ENCODE data around the gene ETFDH. TPM values are rescaled to one million over a fixed set of nuclear protein-coding genes. Genes with fewer than 3 reads are reported as not detected.
A peak's percentile ranks its signal among the peaks of the same experiment; 100 is the strongest.
"Not testable (repeated sequence)": the region's sequence is repeated elsewhere in the genome, so short reads cannot be mapped to it uniquely, and the experiment has no call there.

The ETFDH gene
- total RNA-seq, 1 donor from 2014 or later = 19.2 TPM

DNA sequence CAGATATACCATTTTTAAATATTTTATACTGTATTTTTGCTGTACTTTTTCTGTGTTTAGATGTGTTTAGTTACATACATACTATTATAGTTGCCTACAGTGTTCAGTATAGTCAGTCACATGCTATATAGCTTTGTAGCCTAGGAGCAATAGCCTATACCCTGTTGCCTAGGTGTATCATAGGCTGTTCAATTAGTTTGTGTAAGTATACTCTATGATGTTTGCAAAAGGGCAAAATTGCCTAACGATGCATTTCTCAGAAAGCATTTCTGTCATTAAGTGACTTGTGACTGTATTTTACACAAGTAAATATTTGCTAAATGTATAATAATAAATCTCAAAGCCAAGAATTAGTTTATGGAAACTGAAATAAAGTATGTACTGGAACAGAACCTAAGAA, 9.5 kb downstream of the ETFDH start:
- DNase-seq = no peak

DNA sequence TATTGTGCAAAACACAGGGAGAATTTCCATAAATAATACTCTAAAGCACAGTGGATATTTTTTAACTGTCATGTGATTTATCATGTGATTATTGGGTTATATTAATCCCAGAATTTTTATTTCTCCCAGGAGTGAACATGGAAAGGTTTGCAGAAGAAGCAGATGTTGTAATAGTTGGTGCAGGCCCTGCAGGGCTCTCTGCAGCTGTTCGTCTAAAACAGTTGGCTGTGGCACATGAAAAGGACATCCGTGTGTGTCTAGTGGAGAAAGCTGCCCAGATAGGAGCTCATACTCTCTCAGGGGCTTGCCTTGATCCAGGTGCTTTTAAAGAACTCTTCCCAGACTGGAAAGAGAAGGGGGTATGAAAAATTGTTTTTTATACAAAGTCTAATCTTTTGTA, 10.0 kb downstream of the ETFDH start:
- DNase-seq = no peak

DNA sequence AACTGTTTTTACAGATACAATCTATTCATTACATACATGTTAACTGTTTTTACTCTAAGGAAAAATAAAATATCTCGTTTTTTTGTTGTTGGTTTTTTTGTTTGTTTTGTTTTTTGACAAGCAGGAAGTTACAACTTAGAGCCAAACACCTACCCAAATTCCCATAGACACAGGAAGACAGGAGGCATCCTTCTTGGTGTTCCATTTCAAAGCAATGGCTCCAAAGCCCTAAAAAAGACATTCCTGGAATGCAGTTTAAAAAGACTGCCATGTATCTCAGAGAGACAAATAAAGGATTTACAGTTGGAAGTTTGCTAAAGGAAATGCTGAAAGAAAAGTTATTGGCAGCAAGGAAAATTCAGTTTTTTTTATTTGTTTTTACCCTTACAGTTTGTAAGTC, 16.7 kb downstream of the ETFDH start:
- no peak for DNase-seq

DNA sequence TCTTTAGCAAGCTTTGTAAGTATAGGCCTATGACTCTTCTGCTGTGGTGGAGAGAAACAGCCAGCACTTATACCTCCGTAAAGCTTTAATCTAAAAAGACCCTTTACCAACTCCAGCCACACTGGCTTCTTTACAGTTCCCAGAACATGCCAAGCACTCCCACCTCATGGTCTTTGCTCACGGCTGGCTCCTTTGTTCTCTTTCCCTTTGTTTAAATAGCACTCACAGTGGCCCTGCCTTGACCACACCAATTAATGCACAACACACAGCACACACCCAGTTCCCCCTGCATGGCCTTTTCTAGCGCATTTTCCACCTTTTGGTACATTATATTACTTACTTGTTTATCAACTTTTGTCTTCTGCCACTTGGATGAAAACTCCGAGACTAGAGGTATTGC, 32.2 kb downstream of the ETFDH start:
- no peak for DNase-seq

- peak; percentile 41 for DNase-seq
Measured at GRCh38 chr4:158710814-158711213, 38.7 kb downstream of the ETFDH start.

GRCh38 chr4:158712622-158713021, 40.5 kb downstream of the ETFDH start:
- DNase-seq = not testable (repeated sequence)

- no peak for DNase-seq
Measured at GRCh38 chr4:158714937-158715336, 42.8 kb downstream of the ETFDH start.

DNA sequence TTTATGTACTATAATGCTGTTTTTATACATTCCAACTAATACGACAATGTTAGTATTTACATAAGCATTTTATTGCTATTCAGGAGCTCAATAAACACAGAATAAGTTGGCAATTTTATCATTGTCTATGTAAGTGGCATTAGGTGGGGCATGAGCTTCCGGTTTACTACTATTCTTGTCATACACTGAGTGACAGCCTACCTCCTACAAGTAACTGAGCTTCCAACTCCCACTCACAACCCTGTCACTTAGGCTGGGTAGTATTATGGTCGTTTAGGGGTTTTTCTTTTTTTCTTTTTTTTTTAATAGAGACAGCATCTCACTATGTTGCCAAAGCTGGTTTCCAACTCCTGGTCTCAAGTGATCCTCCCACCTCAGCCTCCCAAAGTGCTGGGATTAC, 43.7 kb downstream of the ETFDH start:
- no peak for DNase-seq

GRCh38 chr4:158721680-158722079, 49.6 kb downstream of the ETFDH start:
- DNase-seq = no peak

- peak; percentile 50 for DNase-seq
Measured at GRCh38 chr4:158722291-158722916, 50.3 kb downstream of the ETFDH start.

DNA sequence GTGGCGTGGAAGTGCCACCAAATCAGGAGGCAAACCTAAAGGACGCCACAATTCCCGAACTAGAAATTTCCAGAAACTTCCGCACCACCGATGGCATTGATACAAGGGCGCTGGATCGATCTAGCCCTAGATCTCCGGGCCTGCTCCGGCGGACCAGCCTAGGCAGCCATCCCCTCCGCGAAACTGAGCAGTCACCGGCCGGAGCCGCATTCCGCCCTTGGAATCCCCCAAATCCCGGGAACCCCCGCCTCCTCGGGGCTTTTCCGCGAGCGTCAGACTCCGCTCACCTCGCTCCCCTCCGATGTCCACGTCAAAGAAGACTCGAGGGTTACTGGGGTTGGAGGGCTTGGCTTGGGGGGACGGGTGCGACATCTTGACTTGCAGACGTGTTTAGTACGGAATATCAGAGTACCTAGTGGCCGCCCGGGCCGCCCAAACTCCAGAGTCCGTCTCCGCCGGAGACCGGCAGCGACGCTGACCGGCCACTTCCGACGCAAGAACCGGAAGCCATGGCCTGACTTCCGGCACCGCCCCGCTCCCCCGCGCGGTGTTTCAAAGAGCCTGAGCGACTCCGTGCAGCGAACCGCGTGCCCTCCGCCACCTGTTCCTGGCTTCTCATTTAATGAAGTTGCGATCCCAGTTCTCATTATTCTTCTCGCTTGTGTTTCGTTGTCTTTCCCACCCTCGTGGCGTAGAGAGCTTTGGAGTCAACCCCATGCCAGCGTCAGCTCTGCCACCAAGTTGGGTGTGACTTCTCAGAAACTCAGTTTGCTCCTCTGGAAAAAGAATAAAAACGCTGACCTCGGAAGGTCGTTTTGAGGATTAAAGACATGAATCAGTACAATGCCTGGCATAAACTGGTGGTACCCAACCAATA, 51.1 kb downstream of the ETFDH start, which contains the start of gene PPID:
Gene PPID (minus strand): TSS at position 480 of the 877 bp plus-strand sequence. CDS start 108 bp downstream, at position 372.
- DNase-seq = peak; percentile 78

DNA sequence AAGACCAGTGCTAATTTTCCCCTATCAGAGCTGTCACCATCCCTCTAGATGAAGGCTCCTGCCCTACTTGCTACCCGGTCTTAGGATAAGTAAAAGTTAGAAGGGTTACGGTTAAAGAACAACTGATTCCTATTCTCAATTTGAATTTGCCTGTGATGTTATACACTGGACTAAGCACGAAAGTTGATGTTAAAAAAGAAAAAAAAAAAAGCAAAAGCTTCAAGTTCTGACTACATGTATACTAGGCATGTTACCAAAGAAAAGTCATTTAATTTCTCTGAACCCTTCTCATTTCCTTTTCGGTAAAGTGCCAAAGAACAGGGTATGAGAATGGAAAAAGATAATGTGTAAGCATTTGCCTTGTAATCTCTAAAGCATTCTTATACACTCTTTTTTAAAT, 52.5 kb downstream of the ETFDH start:
- DNase-seq = no peak

- no peak for DNase-seq
Measured at GRCh38 chr4:158726633-158727032, 54.5 kb downstream of the ETFDH start.

GRCh38 chr4:158728236-158728635, 56.1 kb downstream of the ETFDH start:
- no peak for DNase-seq

DNA sequence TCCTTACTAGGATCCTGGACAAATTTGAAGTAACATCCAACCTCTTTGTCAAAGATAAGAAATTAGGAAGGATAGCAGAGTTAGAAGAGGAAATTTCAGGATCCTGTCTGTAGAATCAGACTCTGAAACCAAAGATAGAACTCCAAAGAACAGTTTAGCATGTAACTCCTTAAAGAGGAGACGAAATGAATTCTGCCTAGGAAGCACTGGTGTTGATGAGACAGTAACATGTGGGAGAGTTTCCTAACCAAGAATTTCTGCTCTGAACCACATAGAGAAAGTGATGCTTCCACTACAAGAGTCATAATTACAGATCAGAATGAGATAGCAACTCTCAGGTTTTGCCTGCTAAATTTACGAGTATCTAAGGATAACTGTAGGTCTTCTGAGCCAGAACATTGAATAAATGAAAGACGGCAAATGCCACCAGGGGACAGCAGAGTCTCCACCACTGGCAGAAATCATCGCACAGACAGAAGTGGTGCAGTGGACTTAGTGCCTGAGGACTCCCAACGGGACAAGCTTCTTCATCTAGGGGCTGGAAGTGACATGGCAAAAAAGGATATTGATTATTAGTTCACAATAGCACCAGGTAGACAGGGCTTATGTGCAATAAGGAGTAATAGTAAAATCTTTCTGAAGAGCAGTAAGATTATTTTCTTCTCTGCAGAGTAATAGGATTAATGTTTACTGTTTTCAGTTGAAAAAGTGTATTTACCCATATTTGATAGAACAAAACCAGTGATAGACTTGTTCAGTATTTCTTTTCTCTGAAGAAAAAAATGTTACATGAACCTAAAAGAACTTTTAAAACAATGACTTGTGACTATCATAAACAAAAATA, 57.8 kb downstream of the ETFDH start:
- peak; percentile 85 for DNase-seq

GRCh38 chr4:158738866-158739265, 66.8 kb downstream of the ETFDH start:
- no peak for DNase-seq

- no peak for DNase-seq
Measured at GRCh38 chr4:158739600-158739999, 67.5 kb downstream of the ETFDH start.

GRCh38 chr4:158741326-158742021, 69.4 kb downstream of the ETFDH start:
- no peak for DNase-seq

- not testable (repeated sequence) for DNase-seq
Measured at GRCh38 chr4:158746537-158746936, 74.4 kb downstream of the ETFDH start.

- DNase-seq = no peak
Measured at GRCh38 chr4:158750379-158750778, 78.3 kb downstream of the ETFDH start.

- DNase-seq = no peak
Measured at GRCh38 chr4:158754385-158755180, 82.5 kb downstream of the ETFDH start.

DNA sequence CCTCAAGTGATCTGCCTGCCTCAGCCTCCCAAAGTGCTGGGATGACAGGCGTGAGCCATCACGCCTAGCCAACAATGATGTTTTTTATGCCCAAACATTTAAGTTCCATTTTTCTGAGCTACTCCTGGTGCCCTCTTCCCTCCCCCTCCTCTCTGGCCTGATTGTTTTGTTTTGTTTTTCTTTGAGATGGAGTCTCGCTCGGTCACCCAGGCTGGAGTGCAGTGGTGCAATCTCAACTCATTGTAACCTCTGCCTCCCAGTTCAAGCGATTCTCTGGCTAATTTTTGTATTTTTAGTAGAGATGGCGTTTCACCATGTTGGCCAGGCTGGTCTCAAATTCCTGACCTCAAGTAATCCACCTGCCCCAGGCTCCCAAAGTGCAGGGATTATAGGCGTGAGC, 83.7 kb downstream of the ETFDH start:
- not testable (repeated sequence) for DNase-seq

Measured in dermis blood vessel endothelial cell (primary cell).